ENCODE results near the gene TOM1L2. TPM values are rescaled to one million over a fixed set of nuclear protein-coding genes. Genes with fewer than 3 reads are reported as not detected.

Gene TOM1L2
- total RNA-seq, 1 donor from 2014 or later: 88.6 TPM

- peaks cover 0 to 8% of the 10 kb centered on the region in 2 donors for H3K36me3 ChIP-seq
- peaks cover 46% of the 10 kb centered on the region for H3K4me1 ChIP-seq
- no peaks in the 10 kb centered on the region for H3K9me3 ChIP-seq
- no peaks in the 10 kb centered on the region for H3K27me3 ChIP-seq
- no peak overlapping the region for H3K27ac ChIP-seq
- intact Hi-C loops (cut with DNase I): no loop called here
- TF ChIP-seq POLR2A (IDR thresholded peaks at IDR 0.05) (no peak), CTCF (IDR thresholded peaks at IDR 0.05) (no peak), POLR2AphosphoS5 (IDR thresholded peaks at IDR 0.05; ENCODE audit: insufficient read depth in 1 of 2, low read depth in 1 of 2) (no peak)
- H3K4me3 ChIP-seq: no peak overlapping the region
- no peak for DNase-seq (ENCODE audit: extremely low spot score in 2 of 2)
Observed at GRCh38 chr17:17844079-17844478, 128.1 kb downstream of the TOM1L2 start.

- Histone ChIP-seq H3K27me3 (no peaks in the 10 kb centered on the region), H3K27ac (peak overlapping the region; percentile 97), H3K9me3 (no peaks in the 10 kb centered on the region), H3K4me3 (no peak overlapping the region), H3K4me1 (peaks cover 46% of the 10 kb centered on the region), H3K36me3 (peaks cover 0 to 8% of the 10 kb centered on the region in 2 donors)
- TF ChIP-seq POLR2A (IDR thresholded peaks at IDR 0.05) (no peak), POLR2AphosphoS5 (IDR thresholded peaks at IDR 0.05; ENCODE audit: insufficient read depth in 1 of 2, low read depth in 1 of 2) (no peak), CTCF (IDR thresholded peaks at IDR 0.05) (no peak)
- intact Hi-C loops (cut with DNase I): no loop called here
- DNase-seq (ENCODE audit: extremely low spot score in 2 of 2): no peak
Observed at GRCh38 chr17:17843096-17843495, 129.1 kb downstream of the TOM1L2 start.

GRCh38 chr17:17842111-17842876, 129.9 kb downstream of the TOM1L2 start:
- no peaks in the 10 kb centered on the region for H3K9me3 ChIP-seq
- peak overlapping the region; percentile 97 for H3K27ac ChIP-seq
- peaks cover 0 to 8% of the 10 kb centered on the region in 2 donors for H3K36me3 ChIP-seq
- H3K27me3 ChIP-seq: no peaks in the 10 kb centered on the region
- no peak for DNase-seq (ENCODE audit: extremely low spot score in 2 of 2)
- TF ChIP-seq POLR2A (IDR thresholded peaks at IDR 0.05) (no peak), CTCF (IDR thresholded peaks at IDR 0.05) (no peak), POLR2AphosphoS5 (IDR thresholded peaks at IDR 0.05; ENCODE audit: insufficient read depth in 1 of 2, low read depth in 1 of 2) (no peak)
- no peak overlapping the region for H3K4me3 ChIP-seq
- intact Hi-C loops (cut with DNase I): no loop called here
- H3K4me1 ChIP-seq: peaks cover 52% of the 10 kb centered on the region

- peaks cover 56% of the 10 kb centered on the region for H3K4me1 ChIP-seq
- H3K27ac ChIP-seq: peak overlapping the region; percentile 97
- TF ChIP-seq POLR2A (IDR thresholded peaks at IDR 0.05) (no peak), POLR2AphosphoS5 (IDR thresholded peaks at IDR 0.05; ENCODE audit: insufficient read depth in 1 of 2, low read depth in 1 of 2) (peak in 1 of 2 donors; percentile 3)
- no peak overlapping the region for H3K4me3 ChIP-seq
- peaks cover 0 to 2% of the 10 kb centered on the region in 2 donors for H3K36me3 ChIP-seq
- H3K9me3 ChIP-seq: no peaks in the 10 kb centered on the region
- no peaks in the 10 kb centered on the region for H3K27me3 ChIP-seq
- DNase-seq (ENCODE audit: extremely low spot score in 2 of 2): no peak
- intact Hi-C loops (cut with DNase I): no loop called here
Observed at GRCh38 chr17:17841601-17842025, 130.6 kb downstream of the TOM1L2 start.

GRCh38 chr17:17840751-17841591, 131.2 kb downstream of the TOM1L2 start:
- H3K9me3 ChIP-seq: no peaks in the 10 kb centered on the region
- no peaks in the 10 kb centered on the region for H3K27me3 ChIP-seq
- H3K27ac ChIP-seq: peak overlapping the region; percentile 97
- no peak for TF ChIP-seq POLR2A (IDR thresholded peaks at IDR 0.05)
- peak in 1 of 2 donors; percentile 67 for TF ChIP-seq POLR2AphosphoS5 (IDR thresholded peaks at IDR 0.05; ENCODE audit: insufficient read depth in 1 of 2, low read depth in 1 of 2)
- no peak for TF ChIP-seq CTCF (IDR thresholded peaks at IDR 0.05)
- intact Hi-C loops (cut with DNase I): no loop called here
- no peaks in the 10 kb centered on the region for H3K36me3 ChIP-seq
- peaks cover 56% of the 10 kb centered on the region for H3K4me1 ChIP-seq
- DNase-seq (ENCODE audit: extremely low spot score in 2 of 2): no peak
- H3K4me3 ChIP-seq: peak overlapping the region; percentile 48 to 50
